T-cell (primary cell): ENCODE measurements around the gene GMPPA. TPM values are rescaled to one million over a fixed set of nuclear protein-coding genes. Genes with fewer than 3 reads are reported as not detected.

Experiments
- ATAC-seq, 4 experiments: fragments of 200-7000 bp in 3 of 4; fragments of 150-1000 bp in 1 of 4; cut with Tn5 transposase; replicated peaks in 1 of 4; 1 replicate in 3 of 4; 2 replicates in 1 of 4; pipeline ENCODE4 v1.10.0; 2021; ENCODE audit warnings: moderate library complexity in 3 of 4, mild to moderate bottlenecking in 2 of 4, moderate number of reproducible peaks in 1 of 4
- CTCF ChIA-PET, 2 donors: fragments of 300-600 bp; sonication (Branson Sonifier 250); formaldehyde crosslinking; loops; one replicate each; lab custom pipeline; 2022; ENCODE audit warnings: antibody characterized with exemption in 2 of 2; lab: Charles Lee
- POLR2A ChIA-PET, 2 donors: fragments of 300-600 bp; sonication (Branson Sonifier 250); formaldehyde crosslinking; loops; one replicate each; lab custom pipeline; 2022; ENCODE audit warnings: antibody characterized with exemption in 2 of 2; lab: Charles Lee
- DNase-seq, 35 experiments: peaks; one replicate each; pipeline versions ENCODE4 v3.0.0 to v3.0.0-alpha.2; 2013 to 2023
- H3K27ac ChIP-seq: one replicate; pipeline ENCODE4 v1.5.1; 2013; ENCODE audit warnings: low read length
- H3K27me3 ChIP-seq, 2 experiments: replicated peaks in 1 of 2; 1 replicate in 1 of 2; 2 replicates in 1 of 2; pipeline versions ENCODE4 v1.6.1 to v1.7.0; 2013; ENCODE audit warnings: low read length in 1 of 2, mixed read lengths in 1 of 2; ENCODE audit not compliant: control insufficient read depth in 2 of 2, insufficient read depth in 2 of 2; ENCODE audit errors: extremely low read depth in 1 of 2
- H3K36me3 ChIP-seq, 2 donors: 1 replicate in 1 of 2; 2 replicates in 1 of 2; pipeline versions ENCODE4 v1.6.1 to v1.7.0; 2013; ENCODE audit warnings: low read length in 1 of 2; ENCODE audit not compliant: control insufficient read depth in 2 of 2, insufficient read depth in 1 of 2; ENCODE audit errors: extremely low read depth in 1 of 2
- H3K4me1 ChIP-seq, 2 experiments: 1 replicate in 1 of 2; 2 replicates in 1 of 2; pipeline versions ENCODE4 v1.6.1 to v1.7.0; 2013; ENCODE audit warnings: low read length in 2 of 2, mixed read lengths in 1 of 2; ENCODE audit not compliant: insufficient read depth in 2 of 2, control insufficient read depth in 1 of 2; ENCODE audit errors: extremely low read depth in 1 of 2
- H3K4me3 ChIP-seq, 2 donors: 1 replicate in 1 of 2; 2 replicates in 1 of 2; pipeline versions ENCODE4 v1.5.1 to v1.7.0; 2013; ENCODE audit warnings: mild to moderate bottlenecking in 2 of 2, low read length in 1 of 2, moderate library complexity in 1 of 2; ENCODE audit not compliant: control insufficient read depth in 1 of 2; ENCODE audit errors: extremely low read depth in 1 of 2
- H3K9me3 ChIP-seq: 2 replicates; pipeline ENCODE4 v1.7.0; 2013
- H3K27ac Mint-ChIP-seq, 2 donors: one replicate each; pipeline ENCODE4 v1.8.0; 2020 to 2021; ENCODE audit warnings: mild to moderate bottlenecking in 2 of 2, mixed read lengths in 2 of 2
- H3K27me3 Mint-ChIP-seq, 2 donors: one replicate each; pipeline ENCODE4 v1.8.0; 2021 to 2022; ENCODE audit warnings: mixed read lengths in 2 of 2
- H3K36me3 Mint-ChIP-seq: one replicate; pipeline ENCODE4 v1.8.0; 2021; ENCODE audit warnings: mixed read lengths
- H3K4me1 Mint-ChIP-seq, 3 donors: one replicate each; pipeline ENCODE4 v1.8.0; 2020 to 2022; ENCODE audit warnings: mixed read lengths in 3 of 3, mild to moderate bottlenecking in 1 of 3
- H3K4me3 Mint-ChIP-seq, 3 donors: one replicate each; pipeline ENCODE4 v1.8.0; 2020 to 2022; ENCODE audit warnings: mild to moderate bottlenecking in 3 of 3, mixed read lengths in 3 of 3, moderate library complexity in 3 of 3
- H3K9me3 Mint-ChIP-seq, 3 donors: one replicate each; pipeline ENCODE4 v1.8.0; 2020 to 2022; ENCODE audit warnings: mixed read lengths in 3 of 3
- WGBS: methylation state at CpG from one replicate; pipeline ENCODE4 v1.1.5; 2013; ENCODE audit warnings: missing lambda C conversion rate; ENCODE audit not compliant: insufficient coverage; 5-methylcytosine and 5-hydroxymethylcytosine counted together
- total RNA-seq, 35 experiments: library from RNA in 6 of 35; stranded (reverse) in 6 of 35; fragments of 120-200 nt in 1 of 35; gene quantifications; one replicate each; pipeline versions ENCODE4 v1.2.1 to v1.2.4 and lab custom pipeline; 2013 to 2026

The GMPPA gene
- total RNA-seq, 5 donors from 2014 or later (not counting 1 experiment from before 2014, with no cell fraction given) = 20.6 to 47.7 (median 41.3) TPM

GRCh38 chr2:219517954-219518778 is 19.5 kb downstream of the GMPPA start:
- DNase-seq (no peak), ATAC-seq (no peak)
- H3K27me3 ChIP-seq = peaks cover 0 to 93% of the 10 kb centered on the region in 2 experiments
- H3K27ac ChIP-seq = no peak overlapping the region
- WGBS = 66% methylated on average over 8 of the region's 10 CpGs
- no peak overlapping the region for H3K4me3 ChIP-seq
- CTCF ChIA-PET = interaction anchor here (0.5 to 1.5 kb wide), 5 partner anchors 10 to 88 kb away, joined by 3 to 6 read pairs (median 3); no protein-coding TSS in a partner anchor
- Mint-ChIP-seq H3K4me1 (peaks cover 22 to 25% (median 25%) of the 10 kb centered on the region in 3 donors), H3K9me3 (no peaks in the 10 kb centered on the region), H3K27ac (no peak overlapping the region), H3K4me3 (no peak overlapping the region), H3K27me3 (peaks cover 75 to 79% of the 10 kb centered on the region in 2 donors), H3K36me3 (no peaks in the 10 kb centered on the region)
- peaks cover 0 to 28% of the 10 kb centered on the region in 2 experiments for H3K4me1 ChIP-seq
- no peaks in the 10 kb centered on the region for H3K9me3 ChIP-seq
- H3K36me3 ChIP-seq = no peaks in the 10 kb centered on the region
- POLR2A ChIA-PET = no interaction called here

- no peak overlapping the region for H3K27ac ChIP-seq
- H3K36me3 ChIP-seq = no peaks in the 10 kb centered on the region
- CTCF ChIA-PET = interaction anchor here (1.1 to 1.5 kb wide), 2 partner anchors 21 to 89 kb away, joined by 3 to 4 read pairs; no protein-coding TSS in a partner anchor
- Mint-ChIP-seq H3K27me3 (peaks cover 76 to 81% of the 10 kb centered on the region in 2 donors), H3K27ac (no peak overlapping the region), H3K4me1 (peaks cover 14 to 21% (median 19%) of the 10 kb centered on the region in 3 donors), H3K9me3 (no peaks in the 10 kb centered on the region), H3K36me3 (no peaks in the 10 kb centered on the region), H3K4me3 (no peak overlapping the region)
- H3K4me3 ChIP-seq = no peak overlapping the region
- POLR2A ChIA-PET = no interaction called here
- 98% methylated on average over 7 of the region's 9 CpGs for WGBS
- H3K27me3 ChIP-seq = peaks cover 3 to 92% of the 10 kb centered on the region in 2 experiments
- ATAC-seq = no peak
- peaks cover 0 to 23% of the 10 kb centered on the region in 2 experiments for H3K4me1 ChIP-seq
- DNase-seq = no peak
- no peaks in the 10 kb centered on the region for H3K9me3 ChIP-seq
Measured at GRCh38 chr2:219519526-219519916, 20.8 kb downstream of the GMPPA start.

DNA sequence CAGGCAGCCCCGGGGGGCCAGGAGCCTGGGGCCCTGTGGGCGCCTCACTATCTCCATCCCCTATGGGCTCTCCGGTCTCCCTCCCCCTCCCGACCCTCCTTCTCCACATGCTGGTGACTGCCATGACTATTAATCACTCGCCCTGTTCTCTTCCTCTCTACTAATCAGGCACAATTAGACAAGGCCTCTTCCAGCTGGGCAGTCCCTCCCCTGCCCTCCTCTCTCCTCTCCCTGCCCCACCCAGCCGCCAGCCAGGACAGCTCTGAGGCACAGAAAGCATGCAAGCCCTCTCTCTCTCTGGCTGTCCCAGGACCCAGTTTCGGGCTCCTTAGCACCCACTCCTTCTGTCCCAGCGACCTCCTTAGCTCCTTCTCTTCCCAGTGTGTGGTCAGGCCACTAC is 21.4 kb downstream of the GMPPA start:
- WGBS = 61% methylated on average over 6 of the region's 8 CpGs
- no peak overlapping the region for H3K4me3 Mint-ChIP-seq
- POLR2A ChIA-PET = no interaction called here

GRCh38 chr2:219521066-219521880 is 22.6 kb downstream of the GMPPA start:
- Histone ChIP-seq H3K27ac (no peak overlapping the region), H3K36me3 (no peaks in the 10 kb centered on the region), H3K4me1 (peaks cover 0 to 23% of the 10 kb centered on the region in 2 experiments), H3K27me3 (peaks cover 7 to 90% of the 10 kb centered on the region in 2 experiments), H3K9me3 (no peaks in the 10 kb centered on the region), H3K4me3 (no peak overlapping the region)
- ChIA-PET CTCF (interaction anchor here (0.9 to 1.4 kb wide), 4 partner anchors 8 to 23 kb away, joined by 4 to 7 read pairs (median 6); partner anchors contain the start of gene GMPPA (in 1 of the 2)), POLR2A (interaction anchor here in 1 of 2 donors (0.6 kb wide), 1 partner anchor 135 kb away, joined by 3 read pairs; no protein-coding TSS in a partner anchor)
- peak overlapping the region in 1 of 3 donors; percentile 64 for H3K4me3 Mint-ChIP-seq
- 12% methylated on average over 11 of the region's 14 CpGs for WGBS
- peaks cover 83 to 84% of the 10 kb centered on the region in 2 donors for H3K27me3 Mint-ChIP-seq
- H3K36me3 Mint-ChIP-seq = no peaks in the 10 kb centered on the region
- DNase-seq = peak in 1 of 35 experiments; percentile 25
- peak in 3 of 4 experiments; percentile 22 to 58 (median 26) for ATAC-seq
- H3K27ac Mint-ChIP-seq = peak overlapping the region in 1 of 2 donors; percentile 1
- peaks cover 14 to 19% (median 17%) of the 10 kb centered on the region in 3 donors for H3K4me1 Mint-ChIP-seq
- H3K9me3 Mint-ChIP-seq = no peaks in the 10 kb centered on the region

More for the DNA sequence above, 21.4 kb downstream of the GMPPA start:
- no peak for ATAC-seq
- peaks cover 0 to 23% of the 10 kb centered on the region in 2 experiments for H3K4me1 ChIP-seq
- no peaks in the 10 kb centered on the region for H3K9me3 ChIP-seq
- H3K27ac ChIP-seq = no peak overlapping the region
- Mint-ChIP-seq H3K27me3 (peaks cover 79 to 84% of the 10 kb centered on the region in 2 donors), H3K9me3 (no peaks in the 10 kb centered on the region), H3K4me1 (peaks cover 14 to 19% (median 19%) of the 10 kb centered on the region in 3 donors), H3K27ac (no peak overlapping the region), H3K36me3 (no peaks in the 10 kb centered on the region)
- H3K36me3 ChIP-seq = no peaks in the 10 kb centered on the region
- no peak for DNase-seq
- CTCF ChIA-PET = interaction anchor here (0.6 to 1.4 kb wide), 8 partner anchors 10 to 118 kb away, joined by 3 to 7 read pairs (median 4); partner anchors contain the start of gene GMPPA (in 1 of the 2)
- H3K4me3 ChIP-seq = no peak overlapping the region
- H3K27me3 ChIP-seq = peaks cover 7 to 91% of the 10 kb centered on the region in 2 experiments

DNA sequence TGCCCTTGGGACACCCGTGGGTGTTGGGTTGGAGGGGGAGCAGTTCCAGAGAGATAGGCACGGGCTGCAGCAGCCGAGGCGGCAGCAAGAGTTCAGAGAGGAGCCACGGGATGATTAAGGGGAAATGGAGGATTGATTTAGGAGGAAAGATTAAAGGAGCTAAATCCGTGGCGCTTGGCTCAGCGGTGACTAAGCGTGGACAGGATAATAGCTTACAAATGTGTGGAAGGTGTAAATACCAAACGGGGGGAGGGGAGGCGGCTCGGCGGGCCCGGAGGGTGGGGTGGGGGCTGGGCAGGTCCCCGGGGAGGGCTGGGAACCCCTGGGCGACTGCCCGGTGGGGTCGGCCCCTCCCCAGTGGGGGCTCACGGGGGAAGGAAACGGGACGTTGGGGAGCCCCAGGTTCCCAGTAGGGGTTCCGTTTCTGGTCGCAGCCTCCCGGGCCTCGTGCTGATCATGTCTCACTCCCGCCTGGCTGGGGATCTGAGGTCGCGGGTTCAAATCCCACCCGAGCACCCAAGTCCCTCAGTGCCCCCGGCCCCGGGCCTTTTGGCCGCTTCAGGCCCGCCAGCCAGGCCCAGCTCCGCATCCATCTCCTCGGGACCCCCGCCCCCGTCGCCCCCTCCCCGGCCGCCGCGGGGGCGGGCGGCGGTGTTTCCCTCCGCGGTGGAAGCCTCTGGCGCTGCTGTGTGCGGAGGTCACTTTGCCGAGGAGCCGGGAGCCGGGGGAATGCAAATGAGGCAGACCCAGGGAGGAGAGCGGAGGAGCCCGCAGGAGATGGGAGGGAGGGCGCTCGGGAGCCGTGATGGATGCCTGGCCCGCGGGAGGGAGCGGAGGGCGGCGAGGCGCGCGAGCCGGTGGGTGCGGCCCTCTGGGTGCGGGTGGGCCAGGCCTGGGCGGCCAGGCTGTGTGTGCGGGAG is 23.7 kb downstream of the GMPPA start:
- POLR2A ChIA-PET = no interaction called here
- DNase-seq (no peak), ATAC-seq (peak in 2 of 4 experiments; percentile 30 to 31)
- no peak overlapping the region for H3K27ac Mint-ChIP-seq
- no peaks in the 10 kb centered on the region for H3K9me3 ChIP-seq
- H3K27me3 Mint-ChIP-seq = peaks cover 80 to 84% of the 10 kb centered on the region in 2 donors
- H3K4me1 Mint-ChIP-seq = peaks cover 14 to 19% (median 17%) of the 10 kb centered on the region in 3 donors
- H3K4me3 Mint-ChIP-seq = peak overlapping the region in 1 of 3 donors; percentile 64
- CTCF ChIA-PET = interaction anchor here in 1 of 2 donors (0.6 to 1.2 kb wide), 3 partner anchors 16 to 38 kb away, joined by 3 to 4 read pairs (median 3); a partner anchor contains a TSS
- WGBS = 4% methylated on average over 53 of the region's 70 CpGs
- H3K27ac ChIP-seq = no peak overlapping the region
- no peaks in the 10 kb centered on the region for H3K9me3 Mint-ChIP-seq
- peaks cover 0 to 23% of the 10 kb centered on the region in 2 experiments for H3K4me1 ChIP-seq
- peaks cover 7 to 90% of the 10 kb centered on the region in 2 experiments for H3K27me3 ChIP-seq
- no peak overlapping the region for H3K4me3 ChIP-seq
- no peaks in the 10 kb centered on the region for H3K36me3 ChIP-seq
- no peaks in the 10 kb centered on the region for H3K36me3 Mint-ChIP-seq
